ENCODE data around the gene CUTA.

Gene CUTA

DNA sequence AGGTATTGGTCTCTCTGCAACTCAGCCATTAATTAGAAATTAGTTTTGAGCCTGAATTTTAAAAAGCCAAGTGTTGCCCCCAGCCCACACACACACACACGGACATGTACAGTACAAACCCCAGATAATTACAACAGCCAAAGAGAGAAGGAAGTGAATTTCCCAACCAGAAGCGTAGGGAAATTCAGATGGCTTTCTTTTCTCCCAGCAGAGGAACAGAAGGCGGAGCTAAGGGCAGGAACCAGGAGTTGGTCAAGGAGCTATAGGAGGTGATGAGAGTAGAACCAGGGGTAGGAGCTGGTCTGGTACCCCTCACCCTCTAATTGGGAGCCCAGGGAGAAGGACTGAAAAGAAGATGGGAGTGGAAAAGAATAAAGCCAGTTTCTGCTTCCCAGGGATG is 32.5 kb upstream of the CUTA start (continued):
- TF ChIP-seq, protein P1, sequence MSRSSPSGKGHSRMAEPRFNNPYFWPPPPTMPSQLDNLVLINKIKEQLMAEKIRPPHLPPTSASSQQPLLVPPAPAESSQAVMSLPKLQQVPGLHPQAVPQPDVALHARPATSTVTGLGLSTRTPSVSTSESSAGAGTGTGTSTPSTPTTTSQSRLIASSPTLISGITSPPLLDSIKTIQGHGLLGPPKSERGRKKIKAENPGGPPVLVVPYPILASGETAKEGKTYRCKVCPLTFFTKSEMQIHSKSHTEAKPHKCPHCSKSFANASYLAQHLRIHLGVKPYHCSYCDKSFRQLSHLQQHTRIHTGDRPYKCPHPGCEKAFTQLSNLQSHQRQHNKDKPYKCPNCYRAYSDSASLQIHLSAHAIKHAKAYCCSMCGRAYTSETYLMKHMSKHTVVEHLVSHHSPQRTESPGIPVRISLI (tag by site-specific recombination; IDR thresholded peaks at IDR 0.05), result no peak
- TF ChIP-seq ZNF433 (tag by site-specific recombination; IDR thresholded peaks at IDR 0.05; ENCODE audit: low read depth), result no peak
- no peak for TF ChIP-seq EGR2 (tag by site-specific recombination; IDR thresholded peaks at IDR 0.05; ENCODE audit: low read depth)
- no peak for TF ChIP-seq ZNF394 (tag by site-specific recombination; IDR thresholded peaks at IDR 0.05; ENCODE audit: borderline replicate concordance)
- no peak for TF ChIP-seq ZNF37A (tag by site-specific recombination; IDR thresholded peaks at IDR 0.05)
- no peak for TF ChIP-seq ZNF610 (tag by site-specific recombination; IDR thresholded peaks at IDR 0.05; ENCODE audit: borderline replicate concordance)
- TF ChIP-seq, protein P2, sequence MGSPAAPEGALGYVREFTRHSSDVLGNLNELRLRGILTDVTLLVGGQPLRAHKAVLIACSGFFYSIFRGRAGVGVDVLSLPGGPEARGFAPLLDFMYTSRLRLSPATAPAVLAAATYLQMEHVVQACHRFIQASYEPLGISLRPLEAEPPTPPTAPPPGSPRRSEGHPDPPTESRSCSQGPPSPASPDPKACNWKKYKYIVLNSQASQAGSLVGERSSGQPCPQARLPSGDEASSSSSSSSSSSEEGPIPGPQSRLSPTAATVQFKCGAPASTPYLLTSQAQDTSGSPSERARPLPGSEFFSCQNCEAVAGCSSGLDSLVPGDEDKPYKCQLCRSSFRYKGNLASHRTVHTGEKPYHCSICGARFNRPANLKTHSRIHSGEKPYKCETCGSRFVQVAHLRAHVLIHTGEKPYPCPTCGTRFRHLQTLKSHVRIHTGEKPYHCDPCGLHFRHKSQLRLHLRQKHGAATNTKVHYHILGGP (tag by site-specific recombination; IDR thresholded peaks at IDR 0.05), result no peak
- TF ChIP-seq ZSCAN16 (tag by site-specific recombination; IDR thresholded peaks at IDR 0.05), result no peak
- TF ChIP-seq ZNF133 (tag by site-specific recombination; IDR thresholded peaks at IDR 0.05), result no peak
- no peak for TF ChIP-seq ZNF175 (tag by site-specific recombination; IDR thresholded peaks at IDR 0.05)

DNA sequence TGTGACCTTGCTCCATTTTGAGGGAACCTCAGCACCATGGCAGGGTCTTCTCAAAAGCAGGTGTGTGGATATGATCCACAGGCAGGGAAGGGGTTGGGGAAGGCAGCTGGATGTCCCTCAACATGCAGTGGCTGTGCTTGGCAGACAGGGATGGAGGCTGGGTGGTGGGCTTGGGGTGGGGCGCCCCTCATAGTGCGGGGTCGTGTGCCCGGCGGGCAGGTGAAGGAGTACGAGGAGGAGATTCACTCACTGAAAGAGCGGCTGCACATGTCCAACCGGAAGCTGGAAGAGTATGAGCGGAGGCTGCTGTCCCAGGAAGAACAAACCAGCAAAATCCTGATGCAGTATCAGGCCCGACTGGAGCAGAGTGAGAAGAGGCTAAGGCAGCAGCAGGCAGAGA is 28.4 kb upstream of the CUTA start:
- no peaks in the 10 kb centered on the region for H3K9me3 ChIP-seq (ENCODE audit: control insufficient read depth, insufficient read depth, low read depth, low read length)
- no peak for TF ChIP-seq ZFP69B (tag by site-specific recombination; IDR thresholded peaks at IDR 0.05)
- no peak for TF ChIP-seq ZNF211 (tag by site-specific recombination; IDR thresholded peaks at IDR 0.05; ENCODE audit: low read depth)
- TF ChIP-seq ZNF426 (tag by site-specific recombination; IDR thresholded peaks at IDR 0.05), result no peak
- TF ChIP-seq ZNF549 (tag by site-specific recombination; IDR thresholded peaks at IDR 0.05), result no peak
- no peak for TF ChIP-seq ZNF624 (tag by site-specific recombination; IDR thresholded peaks at IDR 0.05)
- no peak for TF ChIP-seq ZNF292 (tag by site-specific recombination; IDR thresholded peaks at IDR 0.05; ENCODE audit: borderline replicate concordance, low read depth)
- TF ChIP-seq, protein P3, sequence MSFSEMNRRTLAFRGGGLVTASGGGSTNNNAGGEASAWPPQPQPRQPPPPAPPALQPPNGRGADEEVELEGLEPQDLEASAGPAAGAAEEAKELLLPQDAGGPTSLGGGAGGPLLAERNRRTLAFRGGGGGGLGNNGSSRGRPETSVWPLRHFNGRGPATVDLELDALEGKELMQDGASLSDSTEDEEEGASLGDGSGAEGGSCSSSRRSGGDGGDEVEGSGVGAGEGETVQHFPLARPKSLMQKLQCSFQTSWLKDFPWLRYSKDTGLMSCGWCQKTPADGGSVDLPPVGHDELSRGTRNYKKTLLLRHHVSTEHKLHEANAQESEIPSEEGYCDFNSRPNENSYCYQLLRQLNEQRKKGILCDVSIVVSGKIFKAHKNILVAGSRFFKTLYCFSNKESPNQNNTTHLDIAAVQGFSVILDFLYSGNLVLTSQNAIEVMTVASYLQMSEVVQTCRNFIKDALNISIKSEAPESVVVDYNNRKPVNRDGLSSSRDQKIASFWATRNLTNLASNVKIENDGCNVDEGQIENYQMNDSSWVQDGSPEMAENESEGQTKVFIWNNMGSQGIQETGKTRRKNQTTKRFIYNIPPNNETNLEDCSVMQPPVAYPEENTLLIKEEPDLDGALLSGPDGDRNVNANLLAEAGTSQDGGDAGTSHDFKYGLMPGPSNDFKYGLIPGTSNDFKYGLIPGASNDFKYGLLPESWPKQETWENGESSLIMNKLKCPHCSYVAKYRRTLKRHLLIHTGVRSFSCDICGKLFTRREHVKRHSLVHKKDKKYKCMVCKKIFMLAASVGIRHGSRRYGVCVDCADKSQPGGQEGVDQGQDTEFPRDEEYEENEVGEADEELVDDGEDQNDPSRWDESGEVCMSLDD (tag by site-specific recombination; IDR thresholded peaks at IDR 0.05), result no peak
- no peak for TF ChIP-seq ZSCAN23 (tag by site-specific recombination; IDR thresholded peaks at IDR 0.05)
- TF ChIP-seq, protein P4, sequence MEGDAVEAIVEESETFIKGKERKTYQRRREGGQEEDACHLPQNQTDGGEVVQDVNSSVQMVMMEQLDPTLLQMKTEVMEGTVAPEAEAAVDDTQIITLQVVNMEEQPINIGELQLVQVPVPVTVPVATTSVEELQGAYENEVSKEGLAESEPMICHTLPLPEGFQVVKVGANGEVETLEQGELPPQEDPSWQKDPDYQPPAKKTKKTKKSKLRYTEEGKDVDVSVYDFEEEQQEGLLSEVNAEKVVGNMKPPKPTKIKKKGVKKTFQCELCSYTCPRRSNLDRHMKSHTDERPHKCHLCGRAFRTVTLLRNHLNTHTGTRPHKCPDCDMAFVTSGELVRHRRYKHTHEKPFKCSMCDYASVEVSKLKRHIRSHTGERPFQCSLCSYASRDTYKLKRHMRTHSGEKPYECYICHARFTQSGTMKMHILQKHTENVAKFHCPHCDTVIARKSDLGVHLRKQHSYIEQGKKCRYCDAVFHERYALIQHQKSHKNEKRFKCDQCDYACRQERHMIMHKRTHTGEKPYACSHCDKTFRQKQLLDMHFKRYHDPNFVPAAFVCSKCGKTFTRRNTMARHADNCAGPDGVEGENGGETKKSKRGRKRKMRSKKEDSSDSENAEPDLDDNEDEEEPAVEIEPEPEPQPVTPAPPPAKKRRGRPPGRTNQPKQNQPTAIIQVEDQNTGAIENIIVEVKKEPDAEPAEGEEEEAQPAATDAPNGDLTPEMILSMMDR (tag by site-specific recombination; IDR thresholded peaks at IDR 0.05), result no peak
- TF ChIP-seq ZNF416 (tag by site-specific recombination; IDR thresholded peaks at IDR 0.05), result no peak
- no peak for TF ChIP-seq ZNF266 (tag by site-specific recombination; IDR thresholded peaks at IDR 0.05; ENCODE audit: low read depth)
- TF ChIP-seq ZNF114 (tag by site-specific recombination; IDR thresholded peaks at IDR 0.05), result no peak
- TF ChIP-seq ZNF521 (tag by site-specific recombination; IDR thresholded peaks at IDR 0.05), result no peak
- TF ChIP-seq SP7 (tag by site-specific recombination; IDR thresholded peaks at IDR 0.05), result no peak
- TF ChIP-seq FEZF1 (tag by site-specific recombination; IDR thresholded peaks at IDR 0.05), result no peak
- TF ChIP-seq, protein P5, sequence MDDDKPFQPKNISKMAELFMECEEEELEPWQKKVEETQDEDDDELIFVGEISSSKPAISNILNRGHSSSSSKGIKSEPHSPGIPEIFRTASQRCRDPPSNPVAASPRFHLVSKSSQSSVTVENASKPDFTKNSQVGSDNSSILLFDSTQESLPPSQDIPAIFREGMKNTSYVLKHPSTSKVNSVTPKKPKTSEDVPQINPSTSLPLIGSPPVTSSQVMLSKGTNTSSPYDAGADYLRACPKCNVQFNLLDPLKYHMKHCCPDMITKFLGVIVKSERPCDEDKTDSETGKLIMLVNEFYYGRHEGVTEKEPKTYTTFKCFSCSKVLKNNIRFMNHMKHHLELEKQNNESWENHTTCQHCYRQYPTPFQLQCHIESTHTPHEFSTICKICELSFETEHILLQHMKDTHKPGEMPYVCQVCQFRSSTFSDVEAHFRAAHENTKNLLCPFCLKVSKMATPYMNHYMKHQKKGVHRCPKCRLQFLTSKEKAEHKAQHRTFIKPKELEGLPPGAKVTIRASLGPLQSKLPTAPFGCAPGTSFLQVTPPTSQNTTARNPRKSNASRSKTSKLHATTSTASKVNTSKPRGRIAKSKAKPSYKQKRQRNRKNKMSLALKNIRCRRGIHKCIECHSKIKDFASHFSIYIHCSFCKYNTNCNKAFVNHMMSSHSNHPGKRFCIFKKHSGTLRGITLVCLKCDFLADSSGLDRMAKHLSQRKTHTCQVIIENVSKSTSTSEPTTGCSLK (tag by site-specific recombination; IDR thresholded peaks at IDR 0.05), result no peak
- TF ChIP-seq GLIS1 (tag by site-specific recombination; IDR thresholded peaks at IDR 0.05), result no peak
- H3K27ac ChIP-seq (ENCODE audit: extremely low read depth, low read depth, low read length), result no peak overlapping the region
- ChIA-PET CTCF (no interaction called here), POLR2A (interaction anchor here (0.6 to 3.2 kb wide), 2 partner anchors 8 to 129 kb away, joined by 4 to 26 read pairs; partner anchors contain the start of genes ZBTB22 and ZBTB9)
- H3K36me3 ChIP-seq (ENCODE audit: control insufficient read depth in 2 of 2, insufficient read depth in 1 of 2, low read length in 2 of 2), result peaks cover 0 to 60% of the 10 kb centered on the region in 2 experiments; a peak in 2 of 3 replicates
- H3K4me1 ChIP-seq (ENCODE audit: control insufficient read depth, insufficient read depth, low read length), result no peaks in the 10 kb centered on the region
- no peak overlapping the region for H3K4me3 ChIP-seq (ENCODE audit: low read depth, low read length)

Measured in HEK293 (cell line).